Measurements from ENCODE around the gene SLC66A2.

GRCh38 chr18:79905993-79906392 is 45.5 kb downstream of the SLC66A2 start:
- TF ChIP-seq, protein P1, sequence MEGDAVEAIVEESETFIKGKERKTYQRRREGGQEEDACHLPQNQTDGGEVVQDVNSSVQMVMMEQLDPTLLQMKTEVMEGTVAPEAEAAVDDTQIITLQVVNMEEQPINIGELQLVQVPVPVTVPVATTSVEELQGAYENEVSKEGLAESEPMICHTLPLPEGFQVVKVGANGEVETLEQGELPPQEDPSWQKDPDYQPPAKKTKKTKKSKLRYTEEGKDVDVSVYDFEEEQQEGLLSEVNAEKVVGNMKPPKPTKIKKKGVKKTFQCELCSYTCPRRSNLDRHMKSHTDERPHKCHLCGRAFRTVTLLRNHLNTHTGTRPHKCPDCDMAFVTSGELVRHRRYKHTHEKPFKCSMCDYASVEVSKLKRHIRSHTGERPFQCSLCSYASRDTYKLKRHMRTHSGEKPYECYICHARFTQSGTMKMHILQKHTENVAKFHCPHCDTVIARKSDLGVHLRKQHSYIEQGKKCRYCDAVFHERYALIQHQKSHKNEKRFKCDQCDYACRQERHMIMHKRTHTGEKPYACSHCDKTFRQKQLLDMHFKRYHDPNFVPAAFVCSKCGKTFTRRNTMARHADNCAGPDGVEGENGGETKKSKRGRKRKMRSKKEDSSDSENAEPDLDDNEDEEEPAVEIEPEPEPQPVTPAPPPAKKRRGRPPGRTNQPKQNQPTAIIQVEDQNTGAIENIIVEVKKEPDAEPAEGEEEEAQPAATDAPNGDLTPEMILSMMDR (IDR thresholded peaks at IDR 0.05): no peak
- no peak for TF ChIP-seq POLR2A (IDR thresholded peaks at IDR 0.05)
